Measurements from ENCODE around the gene OR13J1.

Gene OR13J1

DNA sequence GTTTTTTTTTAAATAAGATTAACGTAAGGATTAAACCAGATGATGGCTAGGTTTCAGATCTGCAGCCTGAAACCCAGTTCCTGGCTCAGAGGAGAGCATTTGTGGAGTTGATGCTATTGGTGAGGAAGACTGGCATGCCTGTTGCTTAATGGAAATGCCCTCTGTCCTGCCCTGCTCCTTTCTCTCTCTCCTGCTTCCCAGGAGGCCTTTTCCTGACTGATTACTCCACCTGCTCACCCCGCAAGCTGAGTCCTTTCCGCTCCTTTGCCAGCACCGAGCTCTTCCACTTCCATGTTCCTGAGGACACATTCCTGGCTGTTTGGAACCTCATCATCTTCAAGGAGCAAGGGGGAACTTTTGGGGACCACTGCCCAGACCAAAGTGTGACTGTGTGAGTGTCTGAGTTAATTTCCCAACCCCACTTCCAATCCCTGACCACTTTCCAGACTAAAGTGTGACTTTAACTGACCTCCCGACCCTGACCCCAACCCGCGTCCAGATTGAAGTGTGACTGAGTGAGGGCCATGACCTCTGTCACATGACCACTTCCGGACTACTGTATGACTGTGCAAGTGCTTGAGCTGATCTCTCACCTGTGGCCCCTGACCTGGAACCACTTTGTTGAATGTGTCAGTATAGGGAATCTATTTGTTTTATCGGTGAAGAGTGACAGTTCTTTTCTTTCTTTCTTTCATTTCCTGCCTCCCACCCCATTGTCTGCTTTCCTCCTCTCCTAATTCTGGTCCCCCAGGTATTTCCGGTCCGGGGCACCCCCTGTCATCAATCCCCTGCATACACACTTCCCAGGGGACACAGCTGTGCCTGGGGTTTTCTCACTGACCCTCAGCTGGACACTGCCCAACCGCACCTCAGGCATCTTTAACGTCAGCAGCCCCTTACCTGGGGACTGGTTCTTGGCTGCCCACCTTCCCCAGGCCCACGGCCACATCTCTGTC, 35.7 kb downstream of the OR13J1 start:
- DNase-seq (ENCODE audit: low spot score), result no peak

DNA sequence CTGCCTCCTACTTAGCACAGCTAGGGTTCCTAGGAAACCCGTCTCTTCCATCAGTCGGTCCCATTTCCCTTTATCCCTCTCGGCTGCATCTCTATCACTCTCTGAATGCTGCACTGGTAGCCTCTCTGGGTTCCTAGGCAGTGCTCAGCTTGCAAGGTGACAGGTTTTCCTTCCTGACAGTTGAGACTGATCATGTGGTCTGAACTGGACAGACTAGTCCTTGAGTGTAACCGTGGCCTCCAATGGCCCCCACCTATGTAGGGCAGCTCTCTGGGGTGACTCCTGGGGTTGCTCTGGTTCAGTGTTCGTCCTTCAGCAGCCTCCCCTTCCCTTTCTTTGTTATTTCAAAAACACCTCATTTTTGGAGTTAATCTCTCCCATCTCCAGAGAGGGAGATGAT, 37.4 kb downstream of the OR13J1 start:
- no peak for DNase-seq (ENCODE audit: low spot score)

DNA sequence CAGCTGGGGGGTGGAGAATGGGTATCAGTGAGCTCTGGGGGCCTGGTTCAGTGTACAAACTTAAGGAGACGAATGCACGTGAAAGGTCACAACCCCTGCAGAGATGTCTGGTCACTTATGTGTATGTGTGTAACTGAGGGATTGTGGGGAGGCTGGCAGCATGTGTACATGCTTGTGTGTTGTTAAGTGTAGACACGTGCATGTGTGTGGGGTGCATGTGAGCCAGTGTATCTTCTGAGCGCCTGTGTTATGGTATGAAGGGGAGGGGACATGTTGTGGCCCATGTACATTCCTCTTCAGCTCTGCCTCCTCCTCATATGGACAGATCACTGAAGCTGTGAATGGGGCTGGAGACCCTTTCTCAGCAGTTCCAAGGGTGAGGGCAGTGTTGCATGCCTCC, 39.2 kb downstream of the OR13J1 start:
- no peak for DNase-seq (ENCODE audit: low spot score)

DNA sequence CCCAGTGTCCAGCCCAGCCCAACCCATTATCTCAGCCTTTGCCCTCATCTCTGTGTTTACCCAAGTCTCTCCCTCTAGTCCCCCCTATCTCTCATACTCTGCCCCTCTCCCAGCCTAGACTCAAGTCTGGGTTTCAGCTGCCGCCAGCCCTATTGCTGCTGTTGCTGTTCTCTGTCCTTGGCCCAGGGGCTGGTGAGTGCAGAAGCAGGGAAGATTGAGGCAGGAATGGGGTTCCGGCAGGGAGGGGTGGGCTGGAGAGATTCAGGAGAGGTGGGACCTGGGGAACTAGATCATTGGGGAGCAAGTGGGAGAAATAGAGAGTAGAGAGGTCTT, 40.5 kb downstream of the OR13J1 start:
- peak; percentile 25 for DNase-seq (ENCODE audit: low spot score)

DNA sequence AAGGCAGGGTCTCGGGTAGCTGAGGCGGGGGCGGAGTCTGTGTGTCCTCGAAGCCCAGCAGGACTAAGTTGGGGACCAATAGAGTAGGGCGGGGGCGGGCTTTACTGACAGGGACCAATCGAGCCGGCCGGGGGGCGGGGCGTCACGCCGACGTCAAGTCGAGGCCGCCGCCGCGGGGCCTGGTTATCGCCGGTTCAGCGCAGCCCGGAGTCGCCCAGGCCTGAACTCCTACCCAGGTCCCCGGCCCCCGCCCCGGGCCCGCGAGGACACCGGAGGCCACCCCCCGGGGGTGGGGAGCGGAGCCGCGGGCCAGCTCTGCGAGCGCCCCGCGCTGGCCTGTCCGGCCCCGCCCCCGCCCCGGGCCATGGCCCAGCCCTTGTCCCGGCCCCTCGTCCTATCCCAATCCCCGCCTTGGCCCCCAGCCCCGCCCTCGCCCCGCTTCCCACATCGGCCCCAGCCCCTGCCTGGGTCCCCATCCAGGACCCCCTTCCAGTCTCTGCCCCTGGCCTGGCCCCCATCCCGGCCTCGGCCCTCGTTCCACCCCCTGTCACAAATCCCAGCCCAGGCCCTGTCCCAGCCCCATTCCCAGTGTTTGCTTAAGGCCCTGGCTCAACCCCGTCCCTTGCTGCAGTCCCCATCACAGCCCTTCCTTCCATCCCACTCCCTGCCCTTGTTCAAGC, 41.0 kb downstream of the OR13J1 start, which contains the start of gene TMEM8B:
TSS of gene TMEM8B (plus strand) at position 145 of the 680 bp plus-strand sequence. CDS start at position 365, 220 bp downstream.
- peak; percentile 86 for DNase-seq (ENCODE audit: low spot score)

DNA sequence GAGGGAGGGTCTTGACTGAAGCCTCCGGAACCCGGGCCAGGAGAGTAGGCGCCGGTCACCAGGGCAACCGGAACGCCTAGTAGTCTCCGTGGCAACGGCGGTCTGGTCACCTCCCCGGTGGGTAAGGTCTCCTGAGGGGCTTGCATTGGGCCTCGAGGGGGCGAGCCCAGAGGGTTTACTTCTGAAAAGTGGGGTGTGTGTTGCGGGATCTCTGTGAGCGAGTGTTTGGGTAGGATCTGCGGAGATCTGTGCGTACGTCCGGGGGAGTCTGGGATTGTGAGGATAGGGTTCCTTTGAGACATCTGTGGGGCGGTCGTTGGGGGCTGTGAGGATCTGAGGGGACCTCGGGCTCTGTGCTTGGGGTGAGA, 41.5 kb downstream of the OR13J1 start, which contains the start of gene FAM221B:
TSS of gene FAM221B (minus strand) at position 17 of the 368 bp plus-strand sequence. CDS start 2,571 bp downstream, outside the sequence.
- DNase-seq (ENCODE audit: low spot score), result peak; percentile 66

DNA sequence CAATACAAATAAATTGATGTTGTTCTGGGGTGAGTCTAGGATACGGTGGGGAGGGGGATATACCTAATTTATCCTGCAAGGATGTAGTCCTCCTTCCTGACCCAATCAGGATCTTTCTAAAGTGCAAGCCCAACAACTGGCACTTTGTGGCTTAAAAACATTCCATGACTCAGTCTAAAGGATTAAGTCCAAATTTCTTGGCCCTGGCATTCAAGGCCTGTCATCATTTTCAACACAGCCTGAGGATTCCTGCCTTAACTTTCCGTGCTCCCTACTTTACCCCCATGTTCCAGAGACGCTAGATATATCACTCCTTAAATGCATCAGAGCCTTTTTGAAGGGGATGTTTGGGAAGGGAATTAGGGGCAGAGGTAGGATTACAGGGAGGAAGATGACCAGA, 42.7 kb downstream of the OR13J1 start:
- DNase-seq (ENCODE audit: low spot score), result no peak

DNA sequence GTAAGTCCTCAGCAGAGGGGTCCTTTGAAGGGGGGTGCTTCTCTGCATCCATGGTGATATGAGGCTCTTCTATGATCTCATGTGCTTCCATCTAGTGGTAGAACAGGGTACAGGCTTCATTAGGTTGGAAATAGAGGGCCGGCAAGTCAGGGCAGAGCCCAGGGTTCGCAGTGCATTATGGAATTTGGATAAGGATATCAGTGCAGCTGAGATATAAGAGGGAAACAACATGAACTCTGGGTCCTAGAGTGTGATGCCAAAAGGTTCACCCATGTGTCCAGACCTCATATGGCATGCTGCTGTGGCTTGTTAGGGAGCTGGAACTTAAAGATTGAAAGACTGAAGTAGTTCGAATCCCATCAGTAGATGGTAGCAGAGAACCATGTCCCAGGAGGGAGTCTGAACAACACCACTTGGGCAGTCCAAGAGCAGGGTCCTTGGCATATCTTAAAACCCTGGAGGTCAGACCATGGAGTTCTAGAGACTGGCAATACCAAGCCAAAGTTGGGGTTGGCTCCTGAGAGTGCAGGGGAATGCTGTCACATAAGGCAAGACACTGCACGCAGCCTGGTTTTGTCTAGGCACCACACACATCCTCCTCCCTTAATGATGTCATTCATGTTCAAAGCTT, 44.0 kb downstream of the OR13J1 start:
- DNase-seq (ENCODE audit: low spot score), result peak; percentile 58

DNA sequence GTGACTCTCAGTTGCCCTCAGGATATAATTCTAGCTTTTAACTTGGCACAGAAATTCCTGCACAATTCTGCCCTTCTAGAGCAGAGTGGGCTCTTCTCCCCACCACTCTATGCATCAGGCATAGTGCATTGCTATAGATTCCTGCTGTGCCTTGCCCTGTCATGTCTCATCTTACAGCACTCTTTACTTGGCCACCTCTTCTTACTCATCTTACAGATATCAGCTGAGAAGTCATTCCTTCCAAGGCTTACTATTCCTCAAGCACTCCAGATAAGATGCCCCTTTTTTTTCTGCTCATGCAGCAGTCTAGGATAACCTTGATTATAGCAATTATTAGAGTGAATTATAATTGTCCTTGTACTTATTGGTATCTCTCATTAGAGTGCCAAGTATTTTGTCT, 47.3 kb downstream of the OR13J1 start:
- DNase-seq (ENCODE audit: low spot score), result no peak

DNA sequence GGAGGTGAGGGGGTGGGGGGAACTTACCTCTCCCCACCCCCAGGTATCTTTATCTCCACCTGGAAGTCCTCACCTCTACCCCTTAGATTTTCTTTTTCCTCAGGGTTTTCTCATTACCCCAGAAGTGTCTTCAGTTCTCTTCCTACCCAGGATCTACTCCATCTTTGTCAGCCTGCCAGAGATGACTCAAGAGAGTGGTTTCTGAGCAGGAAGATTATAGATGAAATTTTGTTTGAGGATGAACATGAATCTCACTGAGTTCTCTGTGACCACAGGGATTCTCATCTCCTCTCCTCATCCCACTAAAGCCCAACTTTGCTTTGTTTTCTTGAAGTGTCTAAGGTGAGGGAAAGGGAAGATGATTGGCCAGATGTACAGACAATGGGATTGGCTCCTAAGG, 50.1 kb downstream of the OR13J1 start:
- no peak for DNase-seq (ENCODE audit: low spot score)

Measured in SK-N-DZ (cell line).